Gastroesophageal sphincter (tissue), 4 donors: ENCODE results near the gene SMIM35. TPM values are rescaled to one million over a fixed set of nuclear protein-coding genes. Genes with fewer than 3 reads are reported as not detected.

Experiments
- ATAC-seq: fragments of 150-250 bp; one replicate; pipeline ENCODE4 v1.9.1; 2016; ENCODE audit warnings: mild to moderate bottlenecking, moderate library complexity
- H3K27ac ChIP-seq, 4 donors: fragments of 200-600 bp; sonication (generic) in 3 of 4; 1 replicate in 3 of 4; 2 replicates in 1 of 4; pipeline ENCODE4 v1.5.1; 2016 to 2019
- H3K27me3 ChIP-seq: fragments of 200-600 bp; sonication (generic); one replicate; pipeline ENCODE4 v1.5.1; 2019
- H3K36me3 ChIP-seq, 2 donors: fragments of 200-600 bp; sonication (generic); one replicate each; pipeline ENCODE4 v1.5.1; 2019; ENCODE audit warnings: control low read depth in 1 of 2
- H3K4me1 ChIP-seq, 3 donors: fragments of 200-600 bp; sonication (generic); 1 replicate in 2 of 3; 2 replicates in 1 of 3; pipeline ENCODE4 v1.5.1; 2016 to 2019; ENCODE audit warnings: control low read depth in 2 of 3
- H3K4me3 ChIP-seq, 2 donors: fragments of 200-600 bp; sonication (generic); one replicate each; pipeline ENCODE4 v1.5.1; 2019; ENCODE audit warnings: mild to moderate bottlenecking in 1 of 2, moderate library complexity in 1 of 2
- H3K9me3 ChIP-seq, 3 donors: fragments of 200-600 bp; sonication (generic); one replicate each; pipeline ENCODE4 v1.5.1; 2017 to 2019; ENCODE audit warnings: control low read depth in 2 of 3
- EP300 ChIP-seq: sonication (generic); formaldehyde crosslinking; IDR thresholded peaks from one replicate; pipeline ENCODE4 v1.6.1; 2017; ENCODE audit warnings: antibody characterized with exemption, mild to moderate bottlenecking
- POLR2A ChIP-seq, 2 donors: fragments of 450-650 bp; IDR thresholded peaks; one replicate each; pipeline ENCODE4 v1.6.1; 2017; ENCODE audit warnings: antibody characterized with exemption in 2 of 2, mild to moderate bottlenecking in 2 of 2, moderate library complexity in 1 of 2
- POLR2AphosphoS5 ChIP-seq: sonication (generic); formaldehyde crosslinking; IDR thresholded peaks from one replicate; pipeline ENCODE4 v1.6.1; 2017; ENCODE audit warnings: antibody characterized with exemption
- WGBS, 2 donors: methylation state at CpG; one replicate each; pipeline ENCODE4 v1.1.5; 2018; ENCODE audit warnings: low coverage in 1 of 2; 5-methylcytosine and 5-hydroxymethylcytosine counted together
- total RNA-seq, 4 donors: library from RNA; depleted of rRNA; stranded (reverse); fragments of >200 nt; gene quantifications; one replicate each; pipeline ENCODE4 v1.1.0, GENCODE V29; 2016
- TF ChIP-seq, protein P1 (sequence below), 4 experiments: fragments of 200-600 bp in 2 of 4; fragments of 450-650 bp in 2 of 4; sonication (generic) in 1 of 4; IDR thresholded peaks; one replicate each; pipeline ENCODE4 v1.5.1; 2017 to 2019; ENCODE audit warnings: antibody characterized with exemption in 4 of 4, mild to moderate bottlenecking in 2 of 4, moderate library complexity in 2 of 4

Gene SMIM35
- total RNA-seq, 4 donors from 2014 or later: 0.13 TPM; not detected in 3

DNA sequence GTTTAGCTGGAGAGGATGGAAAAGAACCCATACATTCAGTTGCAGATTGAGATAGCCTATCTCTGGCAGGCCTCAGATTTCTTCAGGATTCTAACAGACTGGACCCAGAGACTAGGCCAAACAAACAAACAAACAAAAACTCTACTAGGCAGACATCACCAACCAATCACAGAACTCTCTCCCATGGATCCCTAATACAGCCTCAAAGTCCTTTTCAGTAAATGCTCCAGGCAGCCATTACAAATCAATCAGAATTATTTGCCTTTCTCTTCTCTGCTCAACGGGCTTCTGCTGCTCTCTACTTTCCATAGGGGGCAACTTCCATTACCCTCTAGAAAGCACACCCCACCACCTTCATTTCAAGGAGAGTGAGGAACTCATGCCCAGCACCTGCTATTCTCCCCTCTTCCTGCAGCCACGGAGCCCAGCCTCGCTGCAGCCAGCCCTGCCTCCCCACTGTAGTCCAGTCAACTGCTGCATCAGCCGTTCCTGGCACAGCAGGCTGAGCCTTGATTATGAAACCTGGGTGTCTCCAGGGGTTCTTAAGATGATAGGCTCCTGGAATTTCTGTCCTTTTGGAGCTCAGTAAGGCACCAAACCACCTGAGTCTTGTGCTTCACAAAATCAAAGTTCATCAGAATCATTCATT is 19.0 kb upstream of the SMIM35 start:
- H3K27me3 ChIP-seq: peaks cover 18% of the 10 kb centered on the region
- ATAC-seq: no peak
- no peaks in the 10 kb centered on the region for H3K4me1 ChIP-seq
- no peaks in the 10 kb centered on the region for H3K36me3 ChIP-seq
- TF ChIP-seq EP300 (no peak), POLR2A (IDR thresholded peaks at IDR 0.05) (no peak), POLR2AphosphoS5 (no peak)
- TF ChIP-seq, protein P1, sequence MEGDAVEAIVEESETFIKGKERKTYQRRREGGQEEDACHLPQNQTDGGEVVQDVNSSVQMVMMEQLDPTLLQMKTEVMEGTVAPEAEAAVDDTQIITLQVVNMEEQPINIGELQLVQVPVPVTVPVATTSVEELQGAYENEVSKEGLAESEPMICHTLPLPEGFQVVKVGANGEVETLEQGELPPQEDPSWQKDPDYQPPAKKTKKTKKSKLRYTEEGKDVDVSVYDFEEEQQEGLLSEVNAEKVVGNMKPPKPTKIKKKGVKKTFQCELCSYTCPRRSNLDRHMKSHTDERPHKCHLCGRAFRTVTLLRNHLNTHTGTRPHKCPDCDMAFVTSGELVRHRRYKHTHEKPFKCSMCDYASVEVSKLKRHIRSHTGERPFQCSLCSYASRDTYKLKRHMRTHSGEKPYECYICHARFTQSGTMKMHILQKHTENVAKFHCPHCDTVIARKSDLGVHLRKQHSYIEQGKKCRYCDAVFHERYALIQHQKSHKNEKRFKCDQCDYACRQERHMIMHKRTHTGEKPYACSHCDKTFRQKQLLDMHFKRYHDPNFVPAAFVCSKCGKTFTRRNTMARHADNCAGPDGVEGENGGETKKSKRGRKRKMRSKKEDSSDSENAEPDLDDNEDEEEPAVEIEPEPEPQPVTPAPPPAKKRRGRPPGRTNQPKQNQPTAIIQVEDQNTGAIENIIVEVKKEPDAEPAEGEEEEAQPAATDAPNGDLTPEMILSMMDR (IDR thresholded peaks at IDR 0.05): no peak
- no peaks in the 10 kb centered on the region for H3K9me3 ChIP-seq
- H3K4me3 ChIP-seq: no peak overlapping the region
- 57 to 68% methylated on average over 2 to 3 of the region's 4 CpGs for WGBS, 2 donors
- H3K27ac ChIP-seq: no peak overlapping the region

DNA sequence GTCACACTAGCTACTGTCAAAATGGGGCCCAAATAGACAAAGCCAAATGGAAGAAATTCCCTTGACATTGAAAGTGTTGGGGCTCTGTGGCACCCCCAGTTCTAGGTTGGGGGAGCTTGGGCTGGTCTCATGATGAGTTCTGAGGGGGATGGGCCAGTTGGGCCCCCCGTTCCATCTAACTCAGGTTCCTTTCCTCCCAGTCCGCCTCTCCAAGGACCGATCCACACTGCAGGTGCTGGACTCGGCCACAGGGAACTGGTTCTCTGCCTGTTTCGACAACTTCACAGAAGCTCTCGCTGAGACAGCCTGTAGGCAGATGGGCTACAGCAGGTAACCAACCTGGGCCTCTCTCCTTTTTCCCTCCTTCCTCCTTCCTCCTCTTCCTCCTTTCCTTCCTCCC is 17.7 kb upstream of the SMIM35 start:
- no peak for ATAC-seq
- Histone ChIP-seq H3K9me3 (no peaks in the 10 kb centered on the region), H3K4me3 (no peak overlapping the region), H3K4me1 (no peaks in the 10 kb centered on the region), H3K27ac (no peak overlapping the region), H3K27me3 (peaks cover 18% of the 10 kb centered on the region), H3K36me3 (no peaks in the 10 kb centered on the region)
- 88 to 94% methylated on average over 4 to 6 of the region's 6 CpGs for WGBS, 2 donors
- TF ChIP-seq, protein P1 (IDR thresholded peaks at IDR 0.05): no peak
- TF ChIP-seq POLR2AphosphoS5: no peak
- no peak for TF ChIP-seq POLR2A (IDR thresholded peaks at IDR 0.05)
- TF ChIP-seq EP300: no peak

DNA sequence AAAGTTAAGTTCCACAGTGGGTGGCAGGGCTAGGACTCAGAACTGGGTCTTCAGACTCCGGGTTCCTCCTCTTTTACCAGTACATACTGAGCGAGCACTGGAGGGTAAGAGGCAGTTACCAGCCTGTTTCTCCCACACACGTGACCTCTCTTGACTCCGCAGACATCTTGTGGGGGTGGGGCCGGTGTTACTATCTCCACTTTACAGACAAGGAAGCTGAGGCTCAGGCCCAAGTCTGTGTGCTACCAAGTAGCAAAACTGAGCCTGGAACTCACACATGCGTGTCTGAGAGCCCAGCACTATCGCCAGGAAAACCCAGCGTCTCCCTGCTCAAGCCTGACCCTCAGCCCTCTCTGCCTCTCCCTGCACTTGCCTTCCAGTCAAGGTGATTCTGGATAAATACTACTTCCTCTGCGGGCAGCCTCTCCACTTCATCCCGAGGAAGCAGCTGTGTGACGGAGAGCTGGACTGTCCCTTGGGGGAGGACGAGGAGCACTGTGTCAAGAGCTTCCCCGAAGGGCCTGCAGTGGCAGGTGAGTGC is 16.0 kb upstream of the SMIM35 start:
- no peak for ATAC-seq
- WGBS, 2 donors: 79 to 85% methylated on average over 2 to 5 of the region's 13 CpGs
- H3K9me3 ChIP-seq: no peaks in the 10 kb centered on the region

DNA sequence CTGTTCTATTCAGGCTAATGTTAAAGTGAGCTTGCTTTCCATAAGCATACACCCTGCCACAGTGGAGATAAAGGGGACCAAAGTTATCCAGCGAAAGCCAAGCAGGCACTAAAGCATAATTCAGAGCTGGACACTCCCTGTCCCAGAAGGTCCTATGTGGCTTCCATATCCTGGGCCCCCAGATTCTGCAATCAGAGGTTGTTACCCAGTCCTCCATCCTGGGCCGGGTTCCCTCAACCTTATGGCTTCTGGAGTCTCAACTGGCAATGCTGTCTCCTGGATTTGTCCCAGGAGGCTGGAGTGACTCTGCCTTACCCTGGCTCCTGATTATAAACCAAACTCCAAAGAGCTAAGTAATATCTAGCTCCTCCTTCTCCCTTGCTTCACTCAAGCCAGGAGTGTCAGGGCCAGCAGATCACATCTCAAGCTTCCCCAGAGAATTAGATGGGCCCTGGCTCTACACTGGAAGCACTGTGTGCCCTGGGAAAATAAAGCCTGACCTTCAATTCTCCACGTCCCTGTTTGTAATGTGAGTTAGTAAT is 14.0 kb upstream of the SMIM35 start:
- no peak for TF ChIP-seq POLR2AphosphoS5
- no peak for TF ChIP-seq POLR2A (IDR thresholded peaks at IDR 0.05)
- TF ChIP-seq, protein P1 (IDR thresholded peaks at IDR 0.05): no peak
- TF ChIP-seq EP300: no peak
- Histone ChIP-seq H3K36me3 (no peaks in the 10 kb centered on the region), H3K4me1 (no peaks in the 10 kb centered on the region), H3K27me3 (peaks cover 45% of the 10 kb centered on the region), H3K27ac (no peak overlapping the region), H3K4me3 (no peak overlapping the region), H3K9me3 (no peaks in the 10 kb centered on the region)
- ATAC-seq: no peak
- WGBS, 2 donors: 25 to 63% methylated on average over 2 of the region's 3 CpGs

More for the DNA sequence above, 16.0 kb upstream of the SMIM35 start:
- TF ChIP-seq POLR2AphosphoS5 (no peak), POLR2A (IDR thresholded peaks at IDR 0.05) (no peak), EP300 (no peak)
- TF ChIP-seq, protein P1 (IDR thresholded peaks at IDR 0.05): no peak
- Histone ChIP-seq H3K36me3 (no peaks in the 10 kb centered on the region), H3K27me3 (peaks cover 29% of the 10 kb centered on the region), H3K4me1 (no peaks in the 10 kb centered on the region), H3K4me3 (no peak overlapping the region), H3K27ac (no peak overlapping the region)
